ENCODE results near the gene RABAC1.

The RABAC1 gene

DNA sequence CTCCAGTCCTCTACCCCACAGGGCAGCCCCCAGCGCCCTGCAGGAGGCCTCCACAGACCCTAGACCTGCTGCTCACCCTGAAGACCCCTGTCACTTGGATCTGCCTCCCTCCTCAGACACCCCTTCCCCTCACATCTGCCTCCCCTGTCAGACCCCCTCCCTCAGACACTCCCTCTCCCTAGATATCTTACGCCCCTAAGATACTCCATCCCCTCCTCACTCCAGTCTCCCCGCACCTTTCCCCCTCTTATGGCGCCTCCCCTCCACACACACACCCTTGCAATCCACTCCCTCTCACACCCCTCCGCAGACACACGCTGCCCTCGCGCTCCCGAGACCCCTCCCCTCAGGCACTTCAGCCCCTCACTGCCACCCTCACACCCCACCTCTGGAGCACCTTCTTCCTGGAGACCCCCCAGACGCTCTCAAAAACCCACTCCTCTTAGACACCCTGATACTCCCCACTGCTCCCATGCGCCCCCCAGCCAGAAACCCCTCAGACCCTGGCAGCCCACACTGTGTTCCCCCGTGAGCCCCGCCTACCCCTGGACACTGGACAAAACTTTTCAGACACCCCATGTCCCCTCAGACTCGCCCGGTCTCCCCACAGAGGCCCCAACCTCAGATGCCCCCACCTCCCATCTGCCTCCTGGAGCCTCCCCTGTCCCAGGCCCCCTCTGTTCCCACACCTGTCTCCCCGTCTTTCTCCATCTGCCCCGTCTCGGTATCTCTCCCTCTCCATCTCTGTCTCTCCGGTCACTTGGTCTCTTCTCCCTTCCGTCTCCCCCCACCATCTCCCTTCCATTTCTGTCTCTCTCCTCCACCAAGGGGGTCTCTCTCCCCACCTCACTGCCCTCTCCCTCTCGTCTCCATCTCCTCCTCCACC is 45.3 kb downstream of the RABAC1 start:
- no peak for DNase-seq

DNA sequence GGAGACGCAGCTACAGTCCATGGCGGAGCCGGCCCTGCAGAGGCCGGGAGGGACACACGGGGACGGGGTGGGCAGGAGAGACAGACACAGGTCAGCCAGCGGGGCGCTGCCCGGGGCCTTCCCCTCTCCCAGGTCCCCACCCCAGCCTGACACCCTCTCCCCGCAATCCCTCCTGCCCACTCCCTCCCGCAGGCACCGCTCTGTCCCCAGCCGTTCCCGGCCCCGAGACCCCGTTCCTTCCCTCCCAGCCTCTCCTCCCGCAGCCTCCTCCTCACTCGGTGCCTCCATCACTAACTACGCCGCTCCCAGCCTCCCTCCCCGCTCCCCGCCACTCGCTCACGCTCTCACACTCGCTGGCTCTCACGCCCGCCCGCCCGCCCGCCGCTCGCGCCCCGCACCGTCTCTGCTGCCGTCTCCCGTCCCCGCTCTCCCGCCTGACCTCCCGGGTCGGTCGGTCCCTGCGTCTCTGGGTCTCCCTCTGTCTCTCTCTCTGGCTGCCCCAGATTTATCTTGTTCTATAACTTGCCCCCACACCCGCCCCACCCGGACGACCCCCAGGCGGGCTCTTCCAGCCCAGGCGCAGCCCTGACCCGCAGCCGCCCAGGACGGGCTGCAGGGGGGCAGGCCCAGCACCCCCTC is 46.1 kb downstream of the RABAC1 start:
- DNase-seq = no peak

DNA sequence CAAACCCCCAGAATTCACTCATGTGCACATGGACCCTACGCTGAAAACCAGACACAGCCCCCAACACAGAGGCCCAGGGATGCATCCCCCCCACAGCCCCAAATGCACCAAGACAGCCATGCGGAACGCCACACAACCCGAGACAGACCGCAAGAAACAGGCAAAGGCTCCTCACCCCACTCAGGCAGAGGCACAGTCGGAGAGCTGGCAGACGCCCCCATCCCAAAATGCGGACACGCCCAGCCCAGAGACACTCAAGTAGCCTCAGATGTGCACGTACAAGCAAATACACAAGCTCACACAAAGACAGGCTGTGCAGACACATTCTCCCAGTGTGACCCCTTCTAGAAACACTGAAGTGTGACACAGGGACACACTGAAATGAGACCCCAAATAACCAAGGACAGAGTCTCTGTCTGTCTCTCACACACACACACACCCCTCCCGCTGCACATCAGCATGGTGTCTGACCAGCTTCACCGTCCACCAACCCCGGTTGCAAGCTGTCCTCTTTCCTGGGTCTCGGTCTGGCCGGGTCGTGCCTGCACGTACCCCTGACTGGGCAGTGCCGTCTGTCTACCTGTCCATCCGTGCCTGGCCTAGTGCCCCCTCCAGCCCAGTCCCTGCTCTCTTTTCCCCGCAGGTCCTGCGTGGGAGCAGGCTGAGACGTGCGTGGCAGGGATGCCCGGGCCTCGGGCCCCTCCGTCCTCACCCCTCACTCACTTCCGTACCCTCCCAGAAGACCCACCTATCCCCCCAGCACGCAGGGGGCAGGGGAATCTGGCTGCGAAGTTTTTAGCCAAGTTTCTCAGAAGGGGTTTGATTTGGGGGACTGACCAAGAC is 47.0 kb downstream of the RABAC1 start:
- no peak for DNase-seq

DNA sequence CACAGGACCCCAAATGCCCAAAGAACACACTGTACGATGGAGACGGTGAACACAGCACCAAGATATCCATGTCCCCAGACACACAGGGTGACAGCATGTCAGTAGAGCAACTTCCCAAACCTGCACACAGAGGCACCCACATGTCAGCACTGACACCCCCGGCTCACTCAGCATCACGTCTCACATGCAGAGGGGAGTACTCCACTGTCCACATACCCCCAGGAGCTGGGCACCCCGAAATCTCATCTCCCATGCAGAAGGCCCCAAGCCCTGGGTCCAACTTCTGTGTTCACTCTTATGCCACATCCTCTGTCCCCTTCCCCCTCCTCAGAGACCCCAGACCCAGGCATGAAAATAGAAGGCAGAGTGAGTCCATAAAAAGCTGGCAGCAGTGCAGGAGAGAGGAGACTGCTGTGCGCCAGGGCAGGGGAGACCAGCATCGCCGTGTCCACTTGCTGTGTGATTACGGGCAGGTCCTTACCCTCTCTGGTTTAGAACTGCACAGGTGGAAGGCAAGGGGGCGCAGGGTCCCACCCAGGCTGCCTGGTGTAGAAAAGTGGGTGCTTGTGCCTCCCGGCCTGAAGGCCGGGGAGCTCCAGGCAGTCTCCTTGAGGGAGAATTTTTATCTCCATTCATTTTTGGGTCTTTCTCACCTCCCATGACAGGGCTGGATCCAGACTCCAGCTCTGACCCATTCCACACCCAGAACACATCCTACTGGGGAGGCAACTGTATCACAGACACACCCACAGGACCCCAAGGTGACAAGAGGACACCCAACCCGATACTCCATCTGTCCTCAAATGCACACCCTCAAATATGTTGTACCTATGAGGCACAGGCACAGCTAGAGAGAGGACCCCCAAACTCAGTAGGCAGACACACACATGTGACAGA is 47.9 kb downstream of the RABAC1 start:
- no peak for DNase-seq

DNA sequence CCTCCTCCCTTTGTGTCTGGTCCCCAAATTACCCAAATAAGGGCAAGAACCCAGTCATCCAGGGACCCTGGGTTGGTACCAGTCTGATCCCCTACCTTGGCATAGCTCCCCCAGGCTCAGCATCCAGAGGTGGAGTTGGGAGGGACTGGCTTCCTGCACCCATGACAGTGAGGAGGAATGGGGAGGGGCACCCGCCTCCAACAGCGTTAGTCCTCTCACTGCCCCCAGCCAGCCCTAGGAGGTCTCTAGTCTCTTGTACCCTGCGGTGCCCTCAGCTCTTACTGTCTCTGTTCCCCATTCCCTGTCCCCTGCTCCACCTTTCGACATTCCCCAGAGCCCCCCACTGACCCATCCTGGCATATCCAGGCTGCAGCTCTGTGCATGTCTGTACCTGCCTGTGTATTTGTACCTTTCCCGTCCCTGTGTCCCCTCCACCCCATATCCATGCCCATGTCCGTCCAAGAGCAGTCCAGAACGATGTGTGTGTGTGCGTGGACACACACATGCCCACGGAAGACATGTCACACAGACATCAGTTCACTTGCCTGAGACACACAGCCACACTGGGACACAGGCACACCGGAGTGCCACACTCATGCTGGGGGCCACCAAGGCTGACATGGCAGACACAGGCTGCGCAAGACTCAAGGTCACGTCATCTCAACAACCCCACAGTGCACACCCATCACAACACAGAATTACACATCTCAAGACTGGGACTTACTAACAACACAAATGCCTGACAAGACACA is 48.7 kb downstream of the RABAC1 start:
- no peak for DNase-seq

DNA sequence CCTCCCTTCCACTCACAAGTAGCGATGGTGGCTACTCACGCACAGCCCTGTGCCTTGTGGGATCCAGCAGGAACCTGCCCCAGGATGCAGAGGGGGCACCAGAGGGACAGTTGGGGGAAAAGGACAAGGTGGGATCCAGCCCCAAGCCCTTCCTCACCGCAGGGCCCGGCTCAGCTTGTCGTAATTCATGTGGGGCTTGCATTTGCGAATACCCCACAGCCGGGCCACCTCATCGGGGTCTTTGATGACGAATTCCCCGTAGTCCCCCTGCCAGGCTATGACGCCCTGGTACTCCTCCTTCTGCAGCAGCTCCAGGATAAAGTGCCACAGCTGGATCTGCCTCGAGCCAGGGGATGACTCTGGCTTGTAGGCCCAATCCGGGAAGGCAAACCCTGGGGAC is 49.4 kb downstream of the RABAC1 start:
- no peak for DNase-seq

DNA sequence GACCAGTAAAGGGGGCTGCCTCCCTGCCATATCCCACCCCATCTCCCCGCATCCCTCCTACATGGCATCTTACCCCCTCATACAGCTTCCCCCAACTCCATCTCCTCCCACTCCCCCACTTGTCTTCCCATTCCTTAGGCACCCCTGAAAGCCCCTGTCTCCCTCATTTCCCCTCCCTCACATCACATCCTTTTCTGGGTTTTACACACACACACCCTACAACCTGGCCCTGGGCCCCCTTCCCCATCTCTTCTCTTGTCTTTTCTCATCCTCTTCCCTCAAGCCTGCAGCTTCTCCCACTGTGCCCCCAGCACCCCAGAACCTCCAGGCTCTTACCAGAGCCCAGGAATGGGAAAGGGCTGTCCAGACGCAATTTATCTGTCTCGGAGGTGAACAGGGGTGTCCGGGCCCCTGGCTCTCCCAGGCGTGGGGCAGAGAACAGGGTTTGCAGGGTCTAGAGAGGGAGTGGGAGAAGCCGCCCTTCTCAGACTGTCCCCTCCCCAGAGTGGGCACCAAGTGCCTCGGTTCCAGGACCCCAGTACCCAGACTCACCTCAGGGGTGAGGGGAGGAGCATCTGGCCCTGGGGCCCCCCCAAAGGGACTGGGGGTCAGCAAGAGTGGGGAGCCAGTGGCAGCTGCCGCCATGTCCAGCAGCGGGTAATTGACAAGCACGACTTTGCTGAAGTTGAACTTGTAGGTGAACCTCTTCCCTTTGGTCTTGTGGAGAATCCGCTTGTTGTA is 50.2 kb downstream of the RABAC1 start:
- no peak for DNase-seq

DNA sequence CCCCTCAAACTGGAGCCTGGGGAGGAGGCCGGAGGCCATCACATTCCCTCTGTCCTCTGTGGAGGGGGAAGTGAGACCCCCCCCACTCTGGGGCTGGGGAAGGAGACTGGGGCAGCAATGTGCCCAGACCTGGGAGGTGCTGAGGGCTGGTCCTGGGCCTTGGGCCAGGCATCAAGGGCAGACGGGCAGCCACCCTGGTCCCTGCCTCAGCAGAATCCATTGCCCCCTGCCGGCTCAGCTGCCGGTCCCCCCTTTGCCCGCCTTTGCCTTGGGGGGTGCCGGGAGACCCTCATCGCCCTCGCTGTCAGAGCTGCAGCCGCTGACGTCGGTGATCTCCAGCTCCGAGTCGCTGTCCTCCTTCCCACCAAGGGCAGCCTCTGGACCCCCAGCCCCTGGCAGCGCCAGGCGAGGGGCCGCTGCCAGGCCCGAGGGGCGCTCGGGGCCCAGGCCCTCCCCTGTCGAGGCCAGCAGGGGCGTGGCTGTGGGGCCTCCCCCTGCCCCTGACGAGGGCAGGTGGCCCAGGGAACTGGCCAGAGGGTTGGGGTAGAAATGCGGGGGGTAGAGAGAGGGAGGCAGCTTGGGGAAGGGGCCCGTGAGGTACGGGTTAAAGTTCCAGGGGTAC is 51.0 kb downstream of the RABAC1 start:
- no peak for DNase-seq

DNA sequence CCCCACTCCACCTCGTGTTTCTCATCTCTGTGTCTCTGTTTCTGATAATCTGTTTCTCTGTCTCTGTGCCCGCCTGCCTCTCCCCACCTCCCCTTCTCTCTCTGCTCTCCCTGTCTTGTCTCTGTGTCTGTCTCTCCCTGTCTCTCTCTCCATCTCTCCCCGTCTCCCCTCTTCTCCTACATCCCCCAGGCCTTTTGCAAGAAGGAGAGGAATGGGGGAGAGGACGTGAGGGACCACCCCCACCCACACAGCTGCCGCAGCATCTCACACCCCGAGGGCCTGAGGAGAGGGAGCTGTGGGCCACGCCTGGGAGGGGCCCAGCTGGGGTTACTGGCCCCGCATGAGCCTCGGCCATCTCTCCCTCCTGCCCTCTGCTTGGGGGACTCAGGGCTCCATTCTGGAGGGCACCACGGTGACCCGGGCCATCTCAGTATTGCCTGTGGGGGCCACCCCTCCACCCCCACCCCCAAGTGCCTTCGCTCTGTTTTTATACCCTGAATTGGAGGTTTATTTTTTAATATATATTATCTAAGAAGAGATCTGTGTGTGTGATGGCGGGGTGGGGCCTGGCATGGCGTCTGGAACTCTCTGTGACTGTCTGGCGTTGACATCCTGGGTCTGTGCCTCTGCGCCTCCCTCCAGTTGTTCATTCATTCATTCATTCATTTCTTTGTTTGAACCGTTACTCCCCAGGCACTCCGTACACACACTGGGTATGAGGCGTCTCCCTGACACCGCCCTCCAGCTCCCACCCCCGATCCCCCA is 52.0 kb downstream of the RABAC1 start:
- no peak for DNase-seq
